CD4-positive, alpha-beta T cell (primary cell): ENCODE measurements around the gene SYT3. TPM values are rescaled to one million over a fixed set of nuclear protein-coding genes. Genes with fewer than 3 reads are reported as not detected.

Experiments
- ATAC-seq: fragments of 200-7000 bp; cut with Tn5 transposase; one replicate; pipeline ENCODE4 v1.10.0; 2022; ENCODE audit warnings: mild to moderate bottlenecking; ENCODE audit not compliant: poor library complexity
- CTCF ChIA-PET: fragments of 350-600 bp; sonication (Branson Sonifier 250); formaldehyde crosslinking; loops from one replicate; lab custom pipeline; 2021; ENCODE audit warnings: antibody characterized with exemption, inconsistent platforms; lab: Charles Lee
- POLR2A ChIA-PET: fragments of 350-600 bp; sonication (Branson Sonifier 250); formaldehyde crosslinking; loops from one replicate; lab custom pipeline; 2021; ENCODE audit warnings: antibody characterized with exemption, inconsistent platforms; lab: Charles Lee
- DNase-seq, 14 experiments: peaks; one replicate each; pipeline ENCODE4 v3.0.0-alpha.2; 2013 to 2020; ENCODE audit warnings: mixed read lengths in 2 of 14
- H3K27ac ChIP-seq, 2 donors: one replicate each; pipeline versions ENCODE4 v1.5.1 to v1.7.0; 2013; ENCODE audit warnings: low read length in 2 of 2, low read depth in 1 of 2, mild to moderate bottlenecking in 1 of 2
- H3K27me3 ChIP-seq, 2 experiments: 1 replicate in 1 of 2; 2 replicates in 1 of 2; pipeline versions ENCODE4 v1.6.1 to v1.7.0; 2013; ENCODE audit warnings: low read length in 2 of 2, control low read depth in 1 of 2, mild to moderate bottlenecking in 1 of 2, moderate library complexity in 1 of 2; ENCODE audit not compliant: insufficient read depth in 2 of 2, control insufficient read depth in 1 of 2
- H3K36me3 ChIP-seq: one replicate; pipeline ENCODE4 v1.6.1; 2013; ENCODE audit warnings: low read length, control low read depth; ENCODE audit not compliant: insufficient read depth
- H3K4me1 ChIP-seq: one replicate; pipeline ENCODE4 v1.6.1; 2013; ENCODE audit warnings: low read length, control low read depth; ENCODE audit not compliant: insufficient read depth
- H3K4me3 ChIP-seq: one replicate; pipeline ENCODE4 v1.5.1; 2013; ENCODE audit warnings: mild to moderate bottlenecking, low read length, moderate library complexity
- H3K9me3 ChIP-seq, 2 experiments: 1 replicate in 1 of 2; 2 replicates in 1 of 2; pipeline versions ENCODE4 v1.6.1 to v1.7.0; 2013; ENCODE audit warnings: low read length in 2 of 2, mild to moderate bottlenecking in 2 of 2, control low read depth in 1 of 2, moderate library complexity in 1 of 2; ENCODE audit not compliant: control insufficient read depth in 1 of 2, insufficient read depth in 1 of 2
- H3K27ac Mint-ChIP-seq: one replicate; pipeline ENCODE4 v1.8.0; 2020; ENCODE audit warnings: mixed read lengths
- H3K27me3 Mint-ChIP-seq: one replicate; pipeline ENCODE4 v1.8.0; 2021; ENCODE audit warnings: mixed read lengths
- H3K36me3 Mint-ChIP-seq: one replicate; pipeline ENCODE4 v1.8.0; 2021; ENCODE audit warnings: low read depth, mixed read lengths
- H3K4me1 Mint-ChIP-seq: one replicate; pipeline ENCODE4 v1.8.0; 2021; ENCODE audit warnings: low read depth, mixed read lengths
- H3K4me3 Mint-ChIP-seq: one replicate; pipeline ENCODE4 v1.8.0; 2020; ENCODE audit warnings: mild to moderate bottlenecking, mixed read lengths
- H3K9me3 Mint-ChIP-seq: one replicate; pipeline ENCODE4 v1.8.0; 2020; ENCODE audit warnings: mixed read lengths
- intact Hi-C, 2 experiments: fragments of 100-400 bp; cut with DNase I in 1 of 2; cut with micrococcal nuclease in 1 of 2; formaldehyde crosslinking; loops; one replicate each; pipeline versions ENCODE4 v1.15.1 to v1.9.0; 2023 to 2025; cut with DNase I, micrococcal nuclease
- total RNA-seq, 174 experiments: library from RNA in 2 of 174; stranded (reverse) in 2 of 174; gene quantifications; one replicate each; pipeline ENCODE4 v1.2.3 and lab custom pipeline; 2021 to 2026
- TF ChIP-seq, protein P1 (sequence below): fragments of 200-600 bp; IDR thresholded peaks from one replicate; pipeline ENCODE4 v1.8.0; 2022; ENCODE audit warnings: antibody characterized with exemption, mild to moderate bottlenecking

Gene SYT3
- total RNA-seq, 2 experiments from 2014 or later: not detected

DNA sequence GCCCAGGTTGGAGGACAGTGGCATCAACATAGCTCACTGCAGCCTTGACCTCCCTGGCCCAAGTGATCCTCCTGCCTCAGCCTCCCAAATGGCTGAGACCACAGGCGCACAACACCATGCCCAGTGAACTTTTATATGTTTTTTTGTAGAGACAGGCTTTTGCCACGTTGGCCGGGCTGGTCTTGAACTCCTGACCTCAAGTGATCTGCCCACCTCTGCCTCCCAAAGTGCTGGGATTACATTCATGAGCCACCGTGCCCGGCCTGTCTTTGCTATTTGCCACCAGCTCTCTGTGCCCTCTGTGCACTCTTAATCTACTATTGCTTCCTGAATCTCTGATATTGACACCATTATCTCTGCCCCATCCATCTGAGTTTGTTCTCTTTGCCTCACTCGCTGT, 37.2 kb downstream of the SYT3 start:
- ChIA-PET POLR2A (no interaction called here), CTCF (no interaction called here)
- Histone ChIP-seq H3K27ac (no peak overlapping the region), H3K4me1 (peaks cover 2% of the 10 kb centered on the region), H3K9me3 (peaks cover 0 to 17% of the 10 kb centered on the region in 2 experiments), H3K27me3 (peaks cover 16 to 30% of the 10 kb centered on the region in 2 experiments), H3K4me3 (no peak overlapping the region), H3K36me3 (no peaks in the 10 kb centered on the region)
- Mint-ChIP-seq H3K4me3 (no peak overlapping the region), H3K36me3 (no peaks in the 10 kb centered on the region), H3K27me3 (peaks cover 73% of the 10 kb centered on the region), H3K9me3 (no peaks in the 10 kb centered on the region), H3K4me1 (no peaks in the 10 kb centered on the region), H3K27ac (no peak overlapping the region)
- TF ChIP-seq, protein P1, sequence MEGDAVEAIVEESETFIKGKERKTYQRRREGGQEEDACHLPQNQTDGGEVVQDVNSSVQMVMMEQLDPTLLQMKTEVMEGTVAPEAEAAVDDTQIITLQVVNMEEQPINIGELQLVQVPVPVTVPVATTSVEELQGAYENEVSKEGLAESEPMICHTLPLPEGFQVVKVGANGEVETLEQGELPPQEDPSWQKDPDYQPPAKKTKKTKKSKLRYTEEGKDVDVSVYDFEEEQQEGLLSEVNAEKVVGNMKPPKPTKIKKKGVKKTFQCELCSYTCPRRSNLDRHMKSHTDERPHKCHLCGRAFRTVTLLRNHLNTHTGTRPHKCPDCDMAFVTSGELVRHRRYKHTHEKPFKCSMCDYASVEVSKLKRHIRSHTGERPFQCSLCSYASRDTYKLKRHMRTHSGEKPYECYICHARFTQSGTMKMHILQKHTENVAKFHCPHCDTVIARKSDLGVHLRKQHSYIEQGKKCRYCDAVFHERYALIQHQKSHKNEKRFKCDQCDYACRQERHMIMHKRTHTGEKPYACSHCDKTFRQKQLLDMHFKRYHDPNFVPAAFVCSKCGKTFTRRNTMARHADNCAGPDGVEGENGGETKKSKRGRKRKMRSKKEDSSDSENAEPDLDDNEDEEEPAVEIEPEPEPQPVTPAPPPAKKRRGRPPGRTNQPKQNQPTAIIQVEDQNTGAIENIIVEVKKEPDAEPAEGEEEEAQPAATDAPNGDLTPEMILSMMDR: no peak
- DNase-seq: no peak
- no peak for ATAC-seq
- intact Hi-C loops: no loop called here

DNA sequence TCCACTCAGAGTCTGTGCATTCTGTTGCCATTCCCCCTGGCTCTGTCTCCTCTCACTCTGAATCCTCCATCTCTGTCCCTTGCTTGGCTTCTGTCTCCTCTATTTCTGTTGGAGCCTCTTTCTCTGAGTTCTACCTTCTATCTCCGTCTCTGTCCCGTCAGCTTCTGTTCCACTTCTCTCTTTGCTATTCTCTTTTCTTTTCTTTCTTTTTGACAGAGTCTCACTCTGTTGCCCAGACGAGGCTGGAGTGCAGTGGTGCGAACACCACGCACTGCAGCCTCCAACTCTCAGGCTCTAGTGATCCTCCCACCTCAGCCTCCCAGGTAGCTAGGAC, 37.6 kb downstream of the SYT3 start:
- CTCF ChIA-PET: no interaction called here
- intact Hi-C loops: no loop called here

DNA sequence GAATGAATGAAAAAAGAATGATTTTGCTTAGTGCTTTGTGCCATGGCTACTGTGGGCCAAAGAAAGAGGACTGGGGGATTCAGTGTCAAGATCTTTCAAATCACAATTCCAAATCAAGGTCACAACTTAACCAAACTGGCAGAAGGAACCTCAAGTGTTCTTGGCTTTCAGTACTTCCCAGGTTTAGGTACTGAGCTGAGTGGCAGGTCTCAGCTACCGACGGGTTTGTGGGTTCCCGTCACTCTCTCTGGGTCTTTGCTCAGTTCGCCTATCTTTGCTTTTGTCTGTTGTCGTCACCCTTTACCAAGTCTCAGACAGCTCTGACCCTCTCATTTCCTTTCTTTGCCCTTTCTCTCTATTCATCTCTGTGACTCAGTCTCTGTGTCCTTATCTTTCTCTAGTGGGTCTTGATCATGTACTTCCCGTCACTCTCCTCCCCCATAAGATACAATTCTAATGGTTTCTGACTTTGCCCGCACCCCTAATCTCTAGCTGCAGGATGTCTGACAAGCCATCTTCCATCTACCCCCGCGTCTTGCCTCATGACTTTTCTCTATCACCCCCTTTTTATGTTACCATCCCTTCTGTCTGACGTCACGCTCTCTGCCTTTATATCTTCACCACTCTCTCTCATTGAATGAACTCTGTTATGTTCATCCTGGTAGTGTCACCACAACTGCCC, 38.1 kb downstream of the SYT3 start:
- Mint-ChIP-seq H3K4me3 (no peak overlapping the region), H3K27me3 (peaks cover 67% of the 10 kb centered on the region), H3K4me1 (no peaks in the 10 kb centered on the region), H3K27ac (no peak overlapping the region), H3K9me3 (no peaks in the 10 kb centered on the region), H3K36me3 (no peaks in the 10 kb centered on the region)
- H3K9me3 ChIP-seq: peaks cover 0 to 8% of the 10 kb centered on the region in 2 experiments
- TF ChIP-seq, protein P1: no peak
- POLR2A ChIA-PET: no interaction called here
- intact Hi-C loops: no loop called here
- CTCF ChIA-PET: no interaction called here
- no peaks in the 10 kb centered on the region for H3K36me3 ChIP-seq
- DNase-seq (no peak), ATAC-seq (no peak)
- no peaks in the 10 kb centered on the region for H3K4me1 ChIP-seq
- peaks cover 10 to 20% of the 10 kb centered on the region in 2 experiments for H3K27me3 ChIP-seq
- no peak overlapping the region for H3K4me3 ChIP-seq
- no peak overlapping the region for H3K27ac ChIP-seq

More for the DNA sequence above, 37.6 kb downstream of the SYT3 start:
- Histone ChIP-seq H3K9me3 (peaks cover 0 to 12% of the 10 kb centered on the region in 2 experiments), H3K36me3 (no peaks in the 10 kb centered on the region), H3K4me3 (no peak overlapping the region), H3K27ac (no peak overlapping the region), H3K27me3 (peaks cover 11 to 25% of the 10 kb centered on the region in 2 experiments), H3K4me1 (no peaks in the 10 kb centered on the region)
- no peak overlapping the region for H3K4me3 Mint-ChIP-seq
- H3K36me3 Mint-ChIP-seq: no peaks in the 10 kb centered on the region
- no peaks in the 10 kb centered on the region for H3K9me3 Mint-ChIP-seq
- ATAC-seq: no peak
- POLR2A ChIA-PET: no interaction called here
- peaks cover 69% of the 10 kb centered on the region for H3K27me3 Mint-ChIP-seq
- TF ChIP-seq, protein P1: no peak
- H3K4me1 Mint-ChIP-seq: no peaks in the 10 kb centered on the region
- no peak for DNase-seq
- H3K27ac Mint-ChIP-seq: no peak overlapping the region
